ENCODE data around the gene EML2. TPM values are rescaled to one million over a fixed set of nuclear protein-coding genes. Genes with fewer than 3 reads are reported as not detected.
A peak's percentile ranks its signal among the peaks of the same experiment; 100 is the strongest.

The EML2 gene
- total RNA-seq, 2 donors from 2014 or later = 25.7 to 60.6 TPM

- no peak for TF ChIP-seq CTCF (IDR thresholded peaks at IDR 0.05)
- TF ChIP-seq POLR2A (IDR thresholded peaks at IDR 0.05) = no peak
- DNase-seq = no peak
- peaks cover 16% of the 10 kb centered on the region for H3K4me1 ChIP-seq
- ATAC-seq = no peak
- 27 to 33% methylated on average over 10 of the region's 10 CpGs for WGBS, 2 donors
- no peaks in the 10 kb centered on the region for H3K9me3 ChIP-seq
- intact Hi-C loops (cut with DNase I) = no loop called here
- peaks cover 0 to 43% of the 10 kb centered on the region in 2 donors for H3K27me3 ChIP-seq
- H3K27ac ChIP-seq = peak overlapping the region in 1 of 4 donors; percentile 44
- H3K36me3 ChIP-seq (replicated peaks in 1 of 2; ENCODE audit: insufficient read depth in 1 of 2, low read depth in 2 of 2) = no peaks in the 10 kb centered on the region
- no peak overlapping the region for H3K4me3 ChIP-seq
Observed at GRCh38 chr19:45601115-45601514, 38.1 kb downstream of the EML2 start.

- peaks cover 0 to 43% of the 10 kb centered on the region in 2 donors for H3K27me3 ChIP-seq
- TF ChIP-seq POLR2A (IDR thresholded peaks at IDR 0.05) = no peak
- TF ChIP-seq CTCF (IDR thresholded peaks at IDR 0.05) = no peak
- no peak overlapping the region for H3K4me3 ChIP-seq
- DNase-seq (no peak), ATAC-seq (no peak)
- 53 to 73% methylated on average over 5 of the region's 5 CpGs for WGBS, 2 donors
- intact Hi-C loops (cut with DNase I) = no loop called here
- peak overlapping the region in 1 of 4 donors; percentile 6 for H3K27ac ChIP-seq
- H3K36me3 ChIP-seq (replicated peaks in 1 of 2; ENCODE audit: insufficient read depth in 1 of 2, low read depth in 2 of 2) = no peaks in the 10 kb centered on the region
- peaks cover 16% of the 10 kb centered on the region for H3K4me1 ChIP-seq
- H3K9me3 ChIP-seq = no peaks in the 10 kb centered on the region
Observed at GRCh38 chr19:45600340-45600885, 38.8 kb downstream of the EML2 start.

- TF ChIP-seq CTCF (IDR thresholded peaks at IDR 0.05) = no peak
- no peak for TF ChIP-seq POLR2A (IDR thresholded peaks at IDR 0.05)
- H3K4me1 ChIP-seq = peaks cover 16% of the 10 kb centered on the region
- no peak overlapping the region for H3K27ac ChIP-seq
- DNase-seq (no peak), ATAC-seq (no peak)
- H3K27me3 ChIP-seq = peaks cover 0 to 43% of the 10 kb centered on the region in 2 donors
- no peaks in the 10 kb centered on the region for H3K36me3 ChIP-seq (replicated peaks in 1 of 2; ENCODE audit: insufficient read depth in 1 of 2, low read depth in 2 of 2)
- 7 to 16% methylated on average over 6 to 13 of the region's 13 CpGs for WGBS, 2 donors
- intact Hi-C loops (cut with DNase I) = no loop called here
- no peak overlapping the region for H3K4me3 ChIP-seq
- H3K9me3 ChIP-seq = no peaks in the 10 kb centered on the region
Observed at GRCh38 chr19:45599286-45599685, 39.9 kb downstream of the EML2 start.

GRCh38 chr19:45598267-45599001 is 40.8 kb downstream of the EML2 start:
- Histone ChIP-seq H3K27ac (peak overlapping the region in 1 of 4 donors; percentile 18), H3K4me3 (no peak overlapping the region), H3K27me3 (peaks cover 0 to 43% of the 10 kb centered on the region in 2 donors), H3K9me3 (no peaks in the 10 kb centered on the region), H3K4me1 (peaks cover 16% of the 10 kb centered on the region), H3K36me3 (replicated peaks in 1 of 2; ENCODE audit: insufficient read depth in 1 of 2, low read depth in 2 of 2) (no peaks in the 10 kb centered on the region)
- intact Hi-C loops (cut with DNase I) = no loop called here
- DNase-seq = peak in 1 of 4 donors; percentile 15
- WGBS, 2 donors = 5 to 6% methylated on average over 20 to 21 of the region's 22 CpGs
- TF ChIP-seq CTCF (IDR thresholded peaks at IDR 0.05) = no peak
- no peak for TF ChIP-seq POLR2A (IDR thresholded peaks at IDR 0.05)
- ATAC-seq = peak; percentile 49
